Measurements from ENCODE around the gene DCLK2. TPM values are rescaled to one million over a fixed set of nuclear protein-coding genes. Genes with fewer than 3 reads are reported as not detected.
A peak's percentile ranks its signal among the peaks of the same experiment; 100 is the strongest.

Gene DCLK2
- total RNA-seq, 1 donor from 2014 or later, result 34.2 TPM

GRCh38 chr4:150236626-150237025 lies 158.4 kb downstream of the DCLK2 start:
- no peak for TF ChIP-seq CTCF (IDR thresholded peaks at IDR 0.05)
- intact Hi-C loops (cut with DNase I), result loop anchor here (2.0 to 10.0 kb wide), 2 partner anchors 158 to 1792 kb away; partner anchors contain the start of genes DCLK2 and NR3C2
- Histone ChIP-seq H3K4me3 (no peak overlapping the region), H3K4me1 (peaks cover 0 to 25% of the 10 kb centered on the region in 2 donors), H3K36me3 (no peaks in the 10 kb centered on the region), H3K9me3 (no peaks in the 10 kb centered on the region), H3K27me3 (no peaks in the 10 kb centered on the region), H3K27ac (peak overlapping the region; percentile 75 to 82)
- no peak for DNase-seq (ENCODE audit: low spot score in 2 of 2)

- no peak for TF ChIP-seq CTCF (IDR thresholded peaks at IDR 0.05)
- intact Hi-C loops (cut with DNase I), result loop anchor here (2.0 to 10.0 kb wide), 2 partner anchors 158 to 1792 kb away; partner anchors contain the start of genes DCLK2 and NR3C2
- Histone ChIP-seq H3K36me3 (no peaks in the 10 kb centered on the region), H3K27me3 (no peaks in the 10 kb centered on the region), H3K4me1 (peaks cover 0 to 21% of the 10 kb centered on the region in 2 donors), H3K4me3 (peak overlapping the region in 1 of 2 donors; percentile 4), H3K9me3 (no peaks in the 10 kb centered on the region), H3K27ac (peak overlapping the region; percentile 75 to 82)
- no peak for DNase-seq (ENCODE audit: low spot score in 2 of 2)
Observed at GRCh38 chr4:150237110-150237872, 159.0 kb downstream of the DCLK2 start.

GRCh38 chr4:150238591-150238990 lies 160.3 kb downstream of the DCLK2 start:
- DNase-seq (ENCODE audit: low spot score in 2 of 2), result no peak
- intact Hi-C loops (cut with DNase I), result loop anchor here (10.0 kb wide), 1 partner anchor 1794 kb away; the partner anchor contains the start of gene NR3C2
- no peak for TF ChIP-seq CTCF (IDR thresholded peaks at IDR 0.05)
- Histone ChIP-seq H3K27ac (peak overlapping the region; percentile 17 to 69), H3K27me3 (no peaks in the 10 kb centered on the region), H3K4me3 (no peak overlapping the region), H3K36me3 (no peaks in the 10 kb centered on the region), H3K9me3 (no peaks in the 10 kb centered on the region), H3K4me1 (peaks cover 0 to 21% of the 10 kb centered on the region in 2 donors)

GRCh38 chr4:150240011-150240410 lies 161.8 kb downstream of the DCLK2 start:
- Histone ChIP-seq H3K4me3 (no peak overlapping the region), H3K27ac (peak overlapping the region in 1 of 2 donors; percentile 7), H3K4me1 (peaks cover 0 to 29% of the 10 kb centered on the region in 2 donors), H3K27me3 (no peaks in the 10 kb centered on the region), H3K36me3 (no peaks in the 10 kb centered on the region), H3K9me3 (no peaks in the 10 kb centered on the region)
- intact Hi-C loops (cut with DNase I), result no loop called here
- no peak for TF ChIP-seq CTCF (IDR thresholded peaks at IDR 0.05)
- DNase-seq (ENCODE audit: low spot score in 2 of 2), result no peak

GRCh38 chr4:150242820-150243458 lies 164.7 kb downstream of the DCLK2 start:
- H3K27me3 ChIP-seq, result no peaks in the 10 kb centered on the region
- no peak overlapping the region for H3K27ac ChIP-seq
- no peaks in the 10 kb centered on the region for H3K9me3 ChIP-seq
- no peak overlapping the region for H3K4me3 ChIP-seq
- no peak for DNase-seq (ENCODE audit: low spot score in 2 of 2)
- peaks cover 0 to 15% of the 10 kb centered on the region in 2 donors for H3K4me1 ChIP-seq
- peak; percentile 44 to 92 (median 85) for TF ChIP-seq CTCF (IDR thresholded peaks at IDR 0.05)
- H3K36me3 ChIP-seq, result peaks cover 1 to 4% of the 10 kb centered on the region in 2 donors
- intact Hi-C loops (cut with DNase I), result loop anchor here (1.0 to 2.0 kb wide), 2 partner anchors 233 to 244 kb away; no protein-coding TSS in a partner anchor
